ENCODE measurements around the gene UROC1. TPM values are rescaled to one million over a fixed set of nuclear protein-coding genes. Genes with fewer than 3 reads are reported as not detected.
A peak's percentile ranks its signal among the peaks of the same experiment; 100 is the strongest.

Gene UROC1
- total and polyA plus RNA-seq, 2 of the 4 experiments (the other 2 are of a cell fraction): not detected

GRCh38 chr3:126472277-126473006, 45.1 kb downstream of the UROC1 start:
- Histone ChIP-seq H4K91ac (ENCODE audit: insufficient read depth, low read depth, low read length) (no peak overlapping the region), H4K5ac (ENCODE audit: low read depth, low read length) (no peak overlapping the region), H3K4ac (ENCODE audit: low read depth, low read length) (no peak overlapping the region), H3K23ac (ENCODE audit: low read depth, low read length) (peak overlapping the region; percentile 40; the same call in 1 of the 2 replicates), H3K56ac (ENCODE audit: extremely low read depth, insufficient read depth, low read length) (no peak overlapping the region), H2AK5ac (ENCODE audit: low read depth, low read length) (no peak overlapping the region), H3K14ac (replicated peaks; ENCODE audit: low read depth, low read length) (no peak overlapping the region), H4K8ac (ENCODE audit: low read depth in 2 of 2, low read length in 2 of 2) (no peak overlapping the region), H3K36me3 (ENCODE audit: control insufficient read depth, insufficient read depth, low read length) (peaks cover 38% of the 10 kb centered on the region), H2BK5ac (ENCODE audit: low read depth, low read length, poor library complexity, severe bottlenecking) (no peak overlapping the region), H2AK9ac (replicated peaks; ENCODE audit: low read depth, low read length, poor library complexity) (no peak overlapping the region), H3K79me1 (ENCODE audit: low read depth in 1 of 2, low read length in 2 of 2) (peaks cover 49 to 73% of the 10 kb centered on the region in 2 experiments), H3K4me1 (ENCODE audit: control insufficient read depth, insufficient read depth, low read length) (peaks cover 16% of the 10 kb centered on the region), H3K27ac (ENCODE audit: insufficient read depth, low read length) (no peak overlapping the region), H2BK15ac (ENCODE audit: low read depth, low read length) (no peak overlapping the region), H3K27me3 (ENCODE audit: control insufficient read depth, insufficient read depth, low read length) (no peaks in the 10 kb centered on the region), H3K9ac (ENCODE audit: low read depth, low read length) (no peak overlapping the region), H3K18ac (ENCODE audit: low read depth, low read length) (no peak overlapping the region), H3K9me3 (ENCODE audit: control insufficient read depth, insufficient read depth, low read length) (no peaks in the 10 kb centered on the region), H2BK20ac (ENCODE audit: low read depth, low read length) (no peak overlapping the region), H2BK120ac (ENCODE audit: low read depth, low read length) (no peak overlapping the region), H3K4me2 (ENCODE audit: low read depth, low read length) (peak overlapping the region; percentile 57), H2AFZ (replicated peaks; ENCODE audit: low read length, poor library complexity) (no peak overlapping the region), H3K9me1 (ENCODE audit: insufficient read depth, low read length) (peaks cover 26% of the 10 kb centered on the region), H4K20me1 (ENCODE audit: insufficient read depth, low read length) (peaks cover 51% of the 10 kb centered on the region), H3K4me3 (ENCODE audit: insufficient read depth, low read depth, low read length) (no peak overlapping the region)
- WGBS, 2 experiments (ENCODE audit: extremely low coverage in 2 of 2, insufficient read length in 1 of 2): 80% methylated on average over 1 of the region's 8 CpGs; no CpG with 5 or more reads in 1 of the 2 experiments
- ATAC-seq (ENCODE audit: low read depth) (no peak), DNase-seq (peak; percentile 68)
- no TSS peak for BruUV-seq (replicated peaks)
- POLR2A ChIA-PET (ENCODE audit: unreplicated experiment): interaction anchor here (1.3 kb wide), 1 partner anchor 10 kb away, joined by 5 read pairs; no protein-coding TSS in a partner anchor
- TF ChIP-seq SMC3 (IDR thresholded peaks at IDR 0.05; ENCODE audit: low read depth, low read length) (no peak), CEBPB (IDR thresholded peaks at IDR 0.05; ENCODE audit: low read depth, low read length) (peak; percentile 93)
- dilution Hi-C loops (cut with HindIII; ENCODE audit: low sequenced_read_pairs, unreplicated experiment): no loop called here
- CTCF ChIA-PET: interaction anchor here (0.7 kb wide), 1 partner anchor 16 kb away, joined by 4 read pairs; no protein-coding TSS in a partner anchor
- in situ Hi-C loops (cut with MboI; ENCODE audit: low sequenced_read_pairs): no loop called here
- intact Hi-C loops (cut with micrococcal nuclease): loop anchor here (10.0 kb wide), 1 partner anchor 338 kb away; no protein-coding TSS in a partner anchor
